G401.6 (cell line): Measurements from ENCODE around the gene SLC5A8.
"Not testable (repeated sequence)": the region's sequence is repeated elsewhere in the genome, so short reads cannot be mapped to it uniquely, and the experiment has no call there.

Experiments used
- FAIRE-seq: peaks from 2 replicates; lab custom pipeline; 2012; peaks lifted over from hg19 to GRCh38; lab: Jason Lieb, UNC

The SLC5A8 gene

GRCh38 chr12:101168001-101168400, 42.0 kb downstream of the SLC5A8 start:
- FAIRE-seq: no peak

GRCh38 chr12:101166866-101167265, 43.2 kb downstream of the SLC5A8 start:
- no peak for FAIRE-seq

GRCh38 chr12:101165319-101165718, 44.7 kb downstream of the SLC5A8 start:
- no peak for FAIRE-seq

- FAIRE-seq: not testable (repeated sequence)
Measured at GRCh38 chr12:101145777-101146431, 64.1 kb downstream of the SLC5A8 start.

- no peak for FAIRE-seq
Measured at GRCh38 chr12:101127521-101128219, 82.4 kb downstream of the SLC5A8 start.

GRCh38 chr12:101117842-101118241, 92.2 kb downstream of the SLC5A8 start:
- no peak for FAIRE-seq

GRCh38 chr12:101116911-101117310, 93.1 kb downstream of the SLC5A8 start:
- no peak for FAIRE-seq

- no peak for FAIRE-seq
Measured at GRCh38 chr12:101115326-101115725, 94.7 kb downstream of the SLC5A8 start.

- no peak for FAIRE-seq
Measured at GRCh38 chr12:101111441-101111840, 98.6 kb downstream of the SLC5A8 start.

GRCh38 chr12:101110866-101111265, 99.2 kb downstream of the SLC5A8 start:
- FAIRE-seq: no peak

GRCh38 chr12:101108130-101108529, 101.9 kb downstream of the SLC5A8 start:
- FAIRE-seq: no peak

GRCh38 chr12:101107032-101107763, 102.8 kb downstream of the SLC5A8 start:
- FAIRE-seq: no peak
